NCI-H69 (cell line): ENCODE data around the gene SH2B3.

Experiments
- DNase-seq: peaks from one replicate; lab custom pipeline; 2025; lab: John Stamatoyannopoulos, UW

The SH2B3 gene

DNA sequence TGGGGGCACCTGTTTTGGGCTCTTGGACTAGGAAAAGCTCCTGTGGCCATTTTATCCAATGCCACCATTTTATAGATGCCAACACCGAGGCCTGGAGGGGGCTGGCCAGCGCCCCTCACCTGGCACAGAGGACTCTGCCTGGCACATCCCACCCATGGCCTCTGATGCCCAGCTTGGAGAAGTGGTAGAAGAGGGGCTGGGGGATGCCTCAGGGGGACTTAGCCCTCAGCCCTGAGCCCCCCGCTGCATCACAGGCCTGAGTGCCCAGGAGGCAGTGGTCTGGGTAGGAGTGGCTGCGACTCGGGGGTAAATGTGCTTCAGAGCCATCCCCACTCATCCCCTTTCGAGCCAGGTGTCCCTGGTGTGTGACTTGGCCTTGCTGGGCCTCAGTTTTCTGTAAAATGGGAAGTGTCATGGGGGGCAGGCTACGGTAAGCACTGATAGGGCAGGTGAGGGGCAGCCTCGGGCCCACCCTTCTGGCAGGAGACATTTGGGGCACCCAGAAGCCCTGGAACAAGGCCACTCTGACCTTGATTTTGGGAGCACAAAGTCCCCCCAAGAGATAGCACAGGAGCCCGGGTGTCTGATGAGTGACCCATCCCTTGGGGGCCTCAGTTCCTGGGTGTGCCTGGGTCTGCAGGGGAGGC is 22.5 kb downstream of the SH2B3 start:
- DNase-seq, result no peak

GRCh38 chr12:111428728-111429175 is 23.0 kb downstream of the SH2B3 start:
- no peak for DNase-seq

GRCh38 chr12:111429828-111430432 is 24.2 kb downstream of the SH2B3 start:
- no peak for DNase-seq

- no peak for DNase-seq
Measured at GRCh38 chr12:111430433-111431353, 25.0 kb downstream of the SH2B3 start.

GRCh38 chr12:111431772-111432171 is 26.0 kb downstream of the SH2B3 start:
- no peak for DNase-seq

DNA sequence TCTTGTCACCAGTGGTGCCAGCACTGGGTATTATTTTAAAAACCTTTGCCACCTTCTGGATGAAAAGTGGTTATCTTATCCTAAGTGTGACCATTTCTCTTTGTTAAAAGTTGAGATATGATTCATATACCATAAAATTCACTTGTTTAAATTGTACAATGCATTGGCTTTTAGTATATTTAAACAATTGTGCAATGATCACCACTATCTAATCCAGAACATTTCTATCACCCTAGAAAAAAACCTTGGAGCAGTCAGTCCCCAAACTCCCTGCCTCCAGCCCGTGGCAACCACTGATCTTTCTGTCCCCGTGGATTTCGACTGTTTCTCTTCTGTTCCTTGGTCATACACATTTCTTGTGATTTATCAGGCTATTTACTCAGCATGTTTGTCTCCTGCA is 28.3 kb downstream of the SH2B3 start:
- DNase-seq, result no peak

DNA sequence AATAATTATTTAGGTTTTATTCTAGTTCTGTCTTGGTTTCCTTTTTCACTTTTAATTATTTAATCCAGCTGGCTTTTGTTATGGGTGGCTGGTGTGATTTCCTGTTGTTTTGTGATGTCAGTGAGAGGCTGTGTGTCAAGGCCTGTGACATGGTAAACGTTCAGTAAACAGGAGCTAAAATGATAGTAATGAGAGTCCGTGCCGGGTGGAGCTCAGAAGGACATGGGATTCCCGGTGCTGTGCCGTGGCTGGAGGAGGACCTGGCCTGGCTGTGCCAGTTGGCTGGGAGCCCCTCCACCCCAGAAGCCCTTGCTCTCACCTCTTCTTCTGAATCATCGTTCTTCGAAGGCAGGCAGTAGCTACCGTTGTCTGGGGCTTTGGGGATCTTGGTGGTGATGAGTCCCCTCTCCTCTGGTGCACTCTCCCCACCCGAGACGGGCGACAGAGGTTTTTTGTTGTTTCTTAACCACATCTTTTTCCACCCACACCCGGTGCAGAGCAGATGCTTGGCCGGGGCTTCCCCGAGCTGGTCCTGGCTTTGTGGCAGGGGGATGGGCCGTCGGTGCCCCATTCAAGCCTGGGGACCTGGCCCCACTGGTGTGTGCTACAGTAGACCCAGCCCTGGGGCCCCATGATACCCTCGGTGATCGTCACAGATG is 29.1 kb downstream of the SH2B3 start:
- peak; percentile 45 for DNase-seq

GRCh38 chr12:111435661-111436201 is 30.0 kb downstream of the SH2B3 start:
- DNase-seq, result no peak

GRCh38 chr12:111436266-111436665 is 30.5 kb downstream of the SH2B3 start:
- no peak for DNase-seq

DNA sequence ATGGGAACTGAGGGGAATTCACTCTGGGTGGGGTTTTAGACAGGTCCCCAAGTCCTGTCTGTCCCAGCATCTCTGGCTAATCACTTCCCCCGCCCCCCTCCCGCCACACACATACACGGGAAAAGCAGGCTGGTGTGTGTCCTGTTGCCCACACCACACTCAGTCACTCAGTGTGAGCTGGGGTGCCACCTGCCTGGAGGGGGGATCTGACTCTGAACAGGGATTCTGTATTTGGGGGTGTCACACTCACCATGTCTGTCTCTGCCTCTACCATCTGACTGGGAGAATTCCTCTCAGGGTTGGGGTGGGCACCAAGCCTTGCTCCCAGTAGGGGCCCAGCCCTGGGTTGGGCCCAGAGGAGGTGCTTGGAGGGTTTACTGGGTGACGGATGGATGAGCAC is 31.1 kb downstream of the SH2B3 start:
- no peak for DNase-seq

DNA sequence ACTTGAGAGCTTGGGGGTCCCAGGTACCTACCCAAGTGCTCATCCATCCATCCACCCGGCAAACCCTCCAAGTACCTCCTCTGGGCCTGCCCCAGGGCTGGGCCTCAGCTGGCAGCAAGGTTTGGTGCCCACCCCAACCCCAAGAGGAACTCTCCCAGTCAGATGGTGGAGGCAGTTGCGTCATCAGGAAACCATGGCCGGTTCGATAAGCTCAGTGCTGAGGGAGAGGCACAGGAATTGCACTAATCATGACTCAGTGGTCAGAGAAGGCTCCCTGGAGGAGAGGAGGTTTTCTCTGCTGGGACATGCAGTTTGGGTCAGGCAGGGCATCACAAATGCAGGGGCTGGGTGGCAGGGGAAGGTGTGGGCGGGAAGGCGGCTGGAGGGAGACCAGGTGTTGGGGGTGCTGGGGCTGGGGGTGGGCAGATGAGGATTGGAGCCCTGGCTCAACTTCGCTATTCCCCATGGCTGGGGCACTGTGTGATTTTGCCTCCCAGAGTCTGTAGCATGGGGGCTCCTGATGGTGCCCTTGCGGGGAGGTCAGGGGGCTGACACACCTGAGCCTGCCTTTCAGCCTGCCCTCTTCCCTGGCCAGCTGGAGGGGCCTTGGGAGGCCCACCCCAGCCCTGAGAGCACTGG is 32.2 kb downstream of the SH2B3 start:
- DNase-seq, result no peak

DNA sequence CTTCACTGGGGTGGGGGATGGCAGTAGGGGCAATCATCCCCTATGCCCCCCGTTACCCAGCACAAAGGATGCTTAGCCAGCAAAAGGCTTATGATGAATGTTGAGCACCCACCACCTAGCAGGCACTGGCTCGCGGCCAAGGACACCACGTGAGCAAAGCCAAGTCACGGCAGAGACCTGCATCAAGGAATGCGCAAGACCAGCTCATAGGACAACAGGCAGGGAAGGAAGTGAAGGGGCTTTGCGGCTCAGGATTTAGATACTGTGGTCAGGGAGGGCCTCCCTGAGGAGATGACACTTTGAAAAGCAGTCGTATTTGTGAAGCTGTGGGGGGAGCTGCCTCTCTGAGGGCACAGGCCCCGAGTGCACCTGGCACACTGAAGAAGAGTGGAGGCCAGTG is 32.8 kb downstream of the SH2B3 start:
- peak; percentile 18 for DNase-seq

DNA sequence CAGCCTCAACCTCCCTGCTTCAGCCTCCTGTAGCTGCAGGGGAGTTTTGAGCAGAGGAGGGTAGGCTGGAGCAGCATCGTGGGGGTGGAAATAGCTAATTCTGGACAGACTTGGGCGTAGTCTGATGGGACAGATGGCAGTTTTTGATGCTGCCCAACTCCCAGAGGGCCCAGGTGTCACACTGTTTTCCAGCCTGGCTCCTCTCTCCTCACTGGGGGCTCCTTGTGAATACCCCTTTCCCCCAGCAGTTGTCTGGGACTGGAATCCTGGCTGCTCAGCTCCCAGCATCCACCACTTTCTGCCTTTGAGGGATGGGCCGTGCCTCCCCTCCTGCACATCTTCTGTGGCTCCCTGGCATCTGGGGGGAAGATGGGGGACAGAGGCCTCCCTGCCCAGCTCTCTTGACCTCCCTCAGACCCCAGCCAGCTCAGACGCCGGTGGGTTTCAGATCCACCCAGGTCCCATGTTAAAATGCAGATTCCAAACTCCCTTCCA is 34.0 kb downstream of the SH2B3 start:
- no peak for DNase-seq

DNA sequence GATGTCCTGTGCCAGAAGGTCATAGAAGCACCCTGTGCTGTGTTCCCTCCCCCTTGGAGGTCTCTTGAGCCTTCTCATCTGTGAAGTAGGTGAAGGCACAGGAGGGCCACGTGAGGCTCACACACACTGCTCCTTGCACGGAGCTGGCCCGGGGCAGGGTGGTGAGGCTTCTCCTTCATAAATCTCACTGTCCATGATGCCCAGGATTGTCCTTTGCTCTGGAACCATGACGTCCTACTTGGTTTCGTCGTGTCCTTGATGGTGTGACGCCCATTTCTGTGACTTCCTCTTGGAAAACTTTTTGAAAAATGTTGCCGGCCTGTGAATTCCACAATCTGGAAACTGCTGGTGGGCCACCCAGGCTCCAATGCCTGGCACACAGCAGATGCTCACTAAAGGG is 34.4 kb downstream of the SH2B3 start:
- no peak for DNase-seq

- DNase-seq, result no peak
Measured at GRCh38 chr12:111440631-111441030, 34.9 kb downstream of the SH2B3 start.

- DNase-seq, result no peak
Measured at GRCh38 chr12:111441107-111441928, 35.6 kb downstream of the SH2B3 start.

- no peak for DNase-seq
Measured at GRCh38 chr12:111442301-111443045, 36.8 kb downstream of the SH2B3 start.

GRCh38 chr12:111443086-111443485 is 37.4 kb downstream of the SH2B3 start:
- DNase-seq, result no peak

GRCh38 chr12:111443586-111443985 is 37.9 kb downstream of the SH2B3 start:
- DNase-seq, result no peak
